HCT116 (cell line): ENCODE data around the gene VDAC1.

Source experiments
- ELF1 ChIP-seq: IDR thresholded peaks from 2 replicates; pipeline ENCODE4 v1.6.1; 2012; ENCODE audit warnings: low read depth, borderline replicate concordance
- EZH2 ChIP-seq: fragments of 200-600 bp; sonication (generic); IDR thresholded peaks from 2 replicates; pipeline ENCODE4 v1.6.1; 2017; ENCODE audit warnings: antibody characterized with exemption, mixed run types
- EZH2phosphoT487 ChIP-seq: fragments of 200-600 bp; IDR thresholded peaks from 2 replicates; pipeline ENCODE4 v1.6.1; 2018; ENCODE audit warnings: antibody characterized with exemption, borderline replicate concordance
- POLR2A ChIP-seq: IDR thresholded peaks from 2 replicates; pipeline ENCODE4 v1.7.0; 2011; ENCODE audit warnings: borderline replicate concordance; ENCODE audit not compliant: insufficient read depth, insufficient read length; ENCODE audit errors: extremely low read depth
- POLR2AphosphoS5 ChIP-seq: IDR thresholded peaks from 2 replicates; pipeline ENCODE4 v1.6.1; 2011; ENCODE audit warnings: mild to moderate bottlenecking, low read depth, low read length, moderate library complexity
- SIN3A ChIP-seq: IDR thresholded peaks from 2 replicates; pipeline ENCODE4 v1.6.1; 2012; ENCODE audit warnings: low read depth
- SP1 ChIP-seq: IDR thresholded peaks from 2 replicates; pipeline ENCODE4 v1.6.1; 2012; ENCODE audit warnings: low read depth
- TCF7L2 ChIP-seq: IDR thresholded peaks from 2 replicates; pipeline ENCODE4 v1.7.0; 2011; ENCODE audit warnings: borderline replicate concordance, inconsistent platforms; ENCODE audit not compliant: insufficient read depth, insufficient read length; ENCODE audit errors: extremely low read depth
- YY1 ChIP-seq: IDR thresholded peaks from 2 replicates; pipeline ENCODE4 v1.6.1; 2011; ENCODE audit warnings: low read length, low read depth, moderate library complexity, mild to moderate bottlenecking; ENCODE audit not compliant: insufficient replicate concordance; ENCODE audit errors: extremely low read depth
- ZNF274 ChIP-seq: fragments of 200-500 bp; sonication (Bioruptor generic); IDR thresholded peaks from 2 replicates; pipeline ENCODE4 v1.6.1; 2014; ENCODE audit warnings: mild to moderate bottlenecking, low read depth, low read length, inconsistent platforms
- TF ChIP-seq, protein P1 (sequence below), 3 experiments: fragments of 200-600 bp in 1 of 3; sonication (generic) in 1 of 3; IDR thresholded peaks in 2 of 3; conservative IDR thresholded peaks in 1 of 3; 2 replicates each; pipeline ENCODE4 v1.5.1; 2012 to 2017; ENCODE audit warnings: low read depth in 2 of 3, low read length in 2 of 3, antibody characterized with exemption in 1 of 3, borderline replicate concordance in 1 of 3, control low read depth in 1 of 3, mild to moderate bottlenecking in 1 of 3, mixed read lengths in 1 of 3, mixed run types in 1 of 3, moderate library complexity in 1 of 3; ENCODE audit not compliant: insufficient read depth in 1 of 3
- TF ChIP-seq, protein P2 (sequence below): IDR thresholded peaks from 2 replicates; pipeline ENCODE4 v1.6.1; 2012
- TF ChIP-seq, protein P3 (sequence below): IDR thresholded peaks from 2 replicates; pipeline ENCODE4 v1.6.1; 2012; ENCODE audit warnings: low read depth

DNA sequence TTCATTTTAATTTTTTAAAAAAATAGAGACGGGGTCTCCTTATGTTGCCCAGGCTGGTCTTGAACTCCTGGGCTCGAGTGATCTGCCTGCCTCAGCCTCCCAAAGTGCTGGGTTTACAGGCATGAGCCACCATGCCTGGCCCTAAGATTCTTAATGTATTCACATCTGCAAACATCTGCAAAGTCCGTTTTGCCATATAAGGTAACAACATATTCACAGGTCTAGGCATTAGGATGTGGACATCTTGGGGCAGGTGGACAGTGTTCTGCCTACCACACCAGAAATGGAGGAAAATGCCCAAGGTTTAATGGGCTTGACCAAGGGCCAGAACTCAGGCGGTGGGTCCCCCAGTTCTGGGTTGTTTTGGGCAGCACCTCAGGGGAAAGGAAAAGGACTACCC, 41.6 kb upstream of the VDAC1 start:
- TF ChIP-seq, protein P1, sequence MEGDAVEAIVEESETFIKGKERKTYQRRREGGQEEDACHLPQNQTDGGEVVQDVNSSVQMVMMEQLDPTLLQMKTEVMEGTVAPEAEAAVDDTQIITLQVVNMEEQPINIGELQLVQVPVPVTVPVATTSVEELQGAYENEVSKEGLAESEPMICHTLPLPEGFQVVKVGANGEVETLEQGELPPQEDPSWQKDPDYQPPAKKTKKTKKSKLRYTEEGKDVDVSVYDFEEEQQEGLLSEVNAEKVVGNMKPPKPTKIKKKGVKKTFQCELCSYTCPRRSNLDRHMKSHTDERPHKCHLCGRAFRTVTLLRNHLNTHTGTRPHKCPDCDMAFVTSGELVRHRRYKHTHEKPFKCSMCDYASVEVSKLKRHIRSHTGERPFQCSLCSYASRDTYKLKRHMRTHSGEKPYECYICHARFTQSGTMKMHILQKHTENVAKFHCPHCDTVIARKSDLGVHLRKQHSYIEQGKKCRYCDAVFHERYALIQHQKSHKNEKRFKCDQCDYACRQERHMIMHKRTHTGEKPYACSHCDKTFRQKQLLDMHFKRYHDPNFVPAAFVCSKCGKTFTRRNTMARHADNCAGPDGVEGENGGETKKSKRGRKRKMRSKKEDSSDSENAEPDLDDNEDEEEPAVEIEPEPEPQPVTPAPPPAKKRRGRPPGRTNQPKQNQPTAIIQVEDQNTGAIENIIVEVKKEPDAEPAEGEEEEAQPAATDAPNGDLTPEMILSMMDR (IDR thresholded peaks at IDR 0.05 in 2 of 3, conservative IDR thresholded peaks at IDR 0.05 in 1 of 3; ENCODE audit: borderline replicate concordance in 1 of 3, insufficient read depth in 1 of 3, low read depth in 2 of 3, low read length in 2 of 3), result no peak
- TF ChIP-seq, protein P2, sequence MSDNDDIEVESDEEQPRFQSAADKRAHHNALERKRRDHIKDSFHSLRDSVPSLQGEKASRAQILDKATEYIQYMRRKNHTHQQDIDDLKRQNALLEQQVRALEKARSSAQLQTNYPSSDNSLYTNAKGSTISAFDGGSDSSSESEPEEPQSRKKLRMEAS, result no peak
- TF ChIP-seq EZH2 (no peak), POLR2A (no peak), SP1 (no peak), ELF1 (no peak), SIN3A (no peak), ZNF274 (no peak), YY1 (no peak), POLR2AphosphoS5 (no peak), EZH2phosphoT487 (no peak), TCF7L2 (no peak)
- TF ChIP-seq, protein P3, sequence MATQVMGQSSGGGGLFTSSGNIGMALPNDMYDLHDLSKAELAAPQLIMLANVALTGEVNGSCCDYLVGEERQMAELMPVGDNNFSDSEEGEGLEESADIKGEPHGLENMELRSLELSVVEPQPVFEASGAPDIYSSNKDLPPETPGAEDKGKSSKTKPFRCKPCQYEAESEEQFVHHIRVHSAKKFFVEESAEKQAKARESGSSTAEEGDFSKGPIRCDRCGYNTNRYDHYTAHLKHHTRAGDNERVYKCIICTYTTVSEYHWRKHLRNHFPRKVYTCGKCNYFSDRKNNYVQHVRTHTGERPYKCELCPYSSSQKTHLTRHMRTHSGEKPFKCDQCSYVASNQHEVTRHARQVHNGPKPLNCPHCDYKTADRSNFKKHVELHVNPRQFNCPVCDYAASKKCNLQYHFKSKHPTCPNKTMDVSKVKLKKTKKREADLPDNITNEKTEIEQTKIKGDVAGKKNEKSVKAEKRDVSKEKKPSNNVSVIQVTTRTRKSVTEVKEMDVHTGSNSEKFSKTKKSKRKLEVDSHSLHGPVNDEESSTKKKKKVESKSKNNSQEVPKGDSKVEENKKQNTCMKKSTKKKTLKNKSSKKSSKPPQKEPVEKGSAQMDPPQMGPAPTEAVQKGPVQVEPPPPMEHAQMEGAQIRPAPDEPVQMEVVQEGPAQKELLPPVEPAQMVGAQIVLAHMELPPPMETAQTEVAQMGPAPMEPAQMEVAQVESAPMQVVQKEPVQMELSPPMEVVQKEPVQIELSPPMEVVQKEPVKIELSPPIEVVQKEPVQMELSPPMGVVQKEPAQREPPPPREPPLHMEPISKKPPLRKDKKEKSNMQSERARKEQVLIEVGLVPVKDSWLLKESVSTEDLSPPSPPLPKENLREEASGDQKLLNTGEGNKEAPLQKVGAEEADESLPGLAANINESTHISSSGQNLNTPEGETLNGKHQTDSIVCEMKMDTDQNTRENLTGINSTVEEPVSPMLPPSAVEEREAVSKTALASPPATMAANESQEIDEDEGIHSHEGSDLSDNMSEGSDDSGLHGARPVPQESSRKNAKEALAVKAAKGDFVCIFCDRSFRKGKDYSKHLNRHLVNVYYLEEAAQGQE, result no peak
